NCI-H2107 treated with DMSO at 0.1 percent for 48 hours (cell line): ENCODE results near the gene ZBTB46.

Experiments
- DNase-seq: peaks from one replicate; lab custom pipeline; 2025; ENCODE audit not compliant: unreplicated experiment; lab: John Stamatoyannopoulos, UW

ZBTB46 gene

DNA sequence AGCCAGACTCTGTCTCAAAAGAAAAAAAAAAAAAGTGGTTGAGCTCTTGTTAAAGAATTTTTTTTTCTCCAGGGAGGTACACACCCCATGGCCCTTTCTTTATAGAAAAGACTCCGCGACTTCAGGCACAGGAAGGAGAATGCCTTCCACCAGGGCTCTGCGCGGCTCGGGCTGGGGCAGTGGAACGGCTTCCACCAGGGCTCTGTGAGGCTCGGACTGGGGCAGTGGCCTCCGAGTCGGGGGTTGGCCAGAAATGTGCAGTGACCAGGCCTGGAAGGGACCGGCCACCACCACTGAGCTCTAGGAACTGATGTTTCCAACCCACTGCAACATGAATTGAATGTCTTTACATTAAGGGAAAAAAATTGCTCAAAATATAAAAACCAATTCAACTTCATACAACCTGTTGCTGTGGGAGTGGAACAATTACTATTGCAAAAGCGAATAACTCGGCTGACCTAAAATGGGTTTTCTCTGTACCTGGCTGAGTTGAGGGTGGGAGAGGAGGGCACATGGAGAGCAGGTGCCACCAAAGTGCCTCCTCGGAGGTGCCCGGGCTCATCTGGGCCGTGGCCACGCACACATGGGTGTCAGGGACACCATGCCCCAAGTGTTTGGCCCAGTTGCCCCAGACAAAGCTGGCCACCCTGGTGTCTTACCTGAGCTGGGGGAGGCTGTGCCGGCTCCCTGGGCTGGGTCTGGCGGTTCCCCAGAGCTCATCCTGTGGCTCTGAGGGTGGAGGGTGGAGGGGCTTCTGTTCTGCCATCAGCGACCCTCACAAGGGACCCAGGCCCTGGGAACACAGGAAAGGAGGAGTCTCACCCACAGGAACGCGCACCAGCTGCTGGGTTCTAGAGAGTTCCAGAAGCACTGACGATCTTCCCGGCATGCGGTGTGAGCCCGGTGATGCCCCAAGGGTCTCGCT lies 62.2 kb downstream of the ZBTB46 start:
- no peak for DNase-seq

DNA sequence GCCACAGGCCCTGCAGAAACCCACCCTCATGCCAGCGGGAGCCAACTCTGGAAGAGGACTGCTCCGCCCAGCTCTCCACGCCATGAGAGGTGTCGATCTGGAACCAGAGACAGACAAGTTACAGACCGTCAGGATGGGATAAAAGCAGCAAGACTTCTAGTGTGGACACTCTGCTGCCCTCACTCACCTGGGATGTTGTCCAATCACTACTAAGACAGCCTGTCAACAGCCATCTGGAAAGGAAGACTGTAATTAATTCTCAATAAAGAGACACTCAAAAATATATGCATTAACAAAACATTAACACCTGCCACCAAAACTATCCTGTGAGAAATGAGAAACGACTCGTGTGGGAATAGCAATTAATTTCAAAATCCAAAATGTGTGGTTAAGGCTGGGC lies 63.2 kb downstream of the ZBTB46 start:
- DNase-seq: no peak

- DNase-seq: no peak
Observed at GRCh38 chr20:63767456-63767855, 63.6 kb downstream of the ZBTB46 start.

GRCh38 chr20:63766695-63767426 lies 64.2 kb downstream of the ZBTB46 start:
- DNase-seq: no peak

GRCh38 chr20:63765902-63766301 lies 65.2 kb downstream of the ZBTB46 start:
- no peak for DNase-seq

GRCh38 chr20:63765082-63765873 lies 65.8 kb downstream of the ZBTB46 start:
- DNase-seq: no peak

DNA sequence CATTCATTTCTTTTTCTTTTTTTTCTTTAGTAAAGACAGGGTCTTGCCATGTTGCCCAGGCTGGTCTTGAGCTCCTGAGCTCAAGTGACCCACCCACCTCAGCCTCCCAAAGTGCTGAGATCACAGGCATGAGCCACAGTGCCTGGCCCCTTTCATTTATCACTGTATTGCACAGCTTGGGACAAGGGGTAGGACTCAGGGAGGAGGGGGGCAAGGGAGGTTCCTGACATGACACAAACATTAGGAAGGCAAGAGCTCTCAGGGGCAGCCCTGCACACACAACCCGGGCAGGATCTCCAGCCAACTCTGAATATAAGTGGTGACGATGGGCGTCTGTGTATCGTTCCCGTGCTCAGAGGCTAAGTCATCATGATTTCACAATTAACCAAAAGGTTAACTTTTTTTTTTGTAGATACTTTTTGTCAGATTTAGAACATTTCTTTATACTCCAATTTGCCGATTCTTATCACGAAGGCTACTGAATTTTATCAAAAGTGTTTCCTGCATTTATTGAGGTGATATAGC lies 71.6 kb downstream of the ZBTB46 start:
- DNase-seq: no peak

- DNase-seq: no peak
Observed at GRCh38 chr20:63758152-63758551, 72.9 kb downstream of the ZBTB46 start.

DNA sequence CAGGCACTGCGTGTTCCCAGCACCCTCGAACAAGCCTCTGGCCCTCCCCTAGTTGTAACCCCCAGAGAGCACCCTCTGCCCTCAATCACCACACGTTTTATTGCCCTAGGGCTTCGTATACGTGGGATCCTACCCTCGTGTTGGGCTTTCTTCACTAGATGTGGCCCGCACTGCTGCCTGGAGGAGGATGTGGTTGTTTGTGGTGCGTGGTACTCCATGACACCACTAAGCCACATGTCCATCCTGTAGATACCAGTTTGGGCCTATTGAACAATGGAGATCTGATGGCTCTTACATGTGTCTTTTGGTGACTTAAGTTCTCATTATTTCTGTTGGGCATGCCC lies 74.4 kb downstream of the ZBTB46 start:
- no peak for DNase-seq

DNA sequence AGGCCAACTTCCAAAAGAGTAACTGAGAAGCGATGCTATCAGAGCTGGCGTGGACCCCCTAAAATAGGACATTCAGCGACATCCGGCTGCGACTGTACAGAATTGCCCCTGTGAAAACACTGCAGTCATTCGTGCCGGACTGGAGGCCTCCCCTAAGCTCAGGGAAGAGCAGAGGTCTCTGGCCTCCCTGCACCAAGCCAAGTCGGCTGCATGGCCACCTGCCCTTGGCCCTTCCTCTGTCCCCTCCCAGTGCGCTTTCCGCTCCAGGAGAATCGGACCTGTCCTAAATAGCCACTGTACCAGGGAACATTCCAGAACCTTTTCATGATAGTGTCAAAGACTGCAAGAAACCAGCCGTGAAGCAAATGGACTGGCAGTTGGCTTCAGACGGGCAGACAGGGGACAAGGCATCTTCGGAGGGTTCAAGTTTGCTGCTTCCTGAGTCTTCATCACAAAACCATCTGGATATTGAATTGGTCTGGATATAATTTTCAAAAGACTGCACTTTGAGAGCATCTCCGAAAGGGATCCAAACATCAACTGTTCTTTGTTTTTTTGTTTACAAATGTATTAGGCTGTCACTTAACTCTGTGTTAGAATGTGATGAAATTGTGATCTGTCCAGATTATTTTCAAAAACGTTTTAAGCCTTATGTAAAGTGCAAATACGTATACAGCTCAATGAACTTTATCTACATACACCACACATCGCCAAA lies 75.0 kb downstream of the ZBTB46 start:
- no peak for DNase-seq

DNA sequence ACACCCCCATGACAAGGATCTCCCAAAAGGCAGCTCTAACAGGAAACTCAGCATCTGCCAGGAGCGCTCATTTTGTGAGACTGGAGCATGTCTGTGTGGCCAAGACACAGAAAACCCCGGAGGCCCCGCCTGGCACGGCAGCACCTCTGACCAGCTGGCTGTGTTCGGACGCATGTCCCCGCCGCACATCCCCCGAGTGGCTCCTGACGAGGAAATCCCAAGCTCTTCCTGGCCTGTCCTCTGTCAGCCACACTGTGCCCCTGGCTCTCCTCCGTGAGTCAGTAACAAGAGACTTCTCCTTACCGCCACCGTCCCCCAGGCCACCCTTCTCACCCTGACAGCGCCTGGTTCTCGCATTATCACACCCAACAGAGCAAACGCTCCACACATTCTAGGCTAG lies 77.1 kb downstream of the ZBTB46 start:
- no peak for DNase-seq

DNA sequence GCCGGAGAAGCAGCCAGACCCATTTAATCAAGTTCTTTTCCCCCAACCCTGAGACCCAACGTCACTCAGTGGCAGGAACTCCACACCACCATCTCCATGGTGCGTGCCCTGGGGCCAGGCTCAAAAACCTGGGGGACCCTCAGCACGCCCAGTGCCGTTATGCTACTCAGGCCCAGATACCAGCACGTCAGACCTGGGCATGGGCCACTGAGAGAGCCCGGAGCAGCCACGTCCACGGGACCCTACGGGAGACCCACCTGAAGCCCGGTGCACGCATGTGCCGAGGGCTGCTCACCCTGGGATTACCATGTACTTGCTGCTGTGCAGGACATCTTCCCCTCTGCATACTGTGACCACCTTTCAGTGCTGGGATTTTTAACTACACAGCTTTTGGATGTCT lies 77.7 kb downstream of the ZBTB46 start:
- no peak for DNase-seq

- DNase-seq: no peak
Observed at GRCh38 chr20:63752411-63753101, 78.5 kb downstream of the ZBTB46 start.

DNA sequence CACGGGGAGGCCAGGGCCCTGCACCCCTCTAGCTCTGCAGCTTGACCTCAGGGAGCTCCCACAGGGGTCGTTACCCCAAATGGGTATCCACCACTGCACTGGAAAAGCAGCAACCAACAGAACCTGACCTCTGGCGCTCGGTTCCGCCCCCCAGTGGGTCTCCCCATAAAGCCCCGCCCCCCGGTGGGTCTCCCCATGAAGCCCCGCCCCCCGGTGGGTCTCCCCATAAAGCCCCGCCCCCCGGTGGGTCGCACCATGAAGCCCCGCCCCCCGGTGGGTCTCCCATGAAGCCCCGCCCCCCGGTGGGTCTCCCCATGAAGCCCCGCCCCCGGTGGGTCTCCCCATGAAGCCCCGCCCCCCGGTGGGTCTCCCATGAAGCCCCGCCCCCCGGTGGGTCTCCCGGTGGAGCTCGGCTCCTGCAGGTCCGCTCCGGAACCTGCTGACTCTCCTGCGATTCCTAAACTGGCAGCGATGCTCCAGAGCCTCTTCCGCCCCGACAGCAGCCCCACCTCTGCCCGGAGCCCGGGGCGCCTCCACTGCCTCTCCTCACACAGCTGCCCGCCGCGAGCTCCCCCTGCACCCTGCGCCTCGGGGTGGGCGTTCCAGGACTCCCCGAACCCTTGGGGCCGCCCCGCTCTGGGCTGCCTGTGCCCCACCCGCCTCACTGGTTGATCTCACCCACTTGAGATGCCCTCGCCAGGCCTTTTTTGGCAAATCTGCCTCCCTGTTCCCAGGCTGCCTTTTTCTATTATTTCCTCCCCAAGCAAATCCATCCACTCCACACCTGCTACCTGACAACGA lies 79.4 kb downstream of the ZBTB46 start:
- DNase-seq: no peak

DNA sequence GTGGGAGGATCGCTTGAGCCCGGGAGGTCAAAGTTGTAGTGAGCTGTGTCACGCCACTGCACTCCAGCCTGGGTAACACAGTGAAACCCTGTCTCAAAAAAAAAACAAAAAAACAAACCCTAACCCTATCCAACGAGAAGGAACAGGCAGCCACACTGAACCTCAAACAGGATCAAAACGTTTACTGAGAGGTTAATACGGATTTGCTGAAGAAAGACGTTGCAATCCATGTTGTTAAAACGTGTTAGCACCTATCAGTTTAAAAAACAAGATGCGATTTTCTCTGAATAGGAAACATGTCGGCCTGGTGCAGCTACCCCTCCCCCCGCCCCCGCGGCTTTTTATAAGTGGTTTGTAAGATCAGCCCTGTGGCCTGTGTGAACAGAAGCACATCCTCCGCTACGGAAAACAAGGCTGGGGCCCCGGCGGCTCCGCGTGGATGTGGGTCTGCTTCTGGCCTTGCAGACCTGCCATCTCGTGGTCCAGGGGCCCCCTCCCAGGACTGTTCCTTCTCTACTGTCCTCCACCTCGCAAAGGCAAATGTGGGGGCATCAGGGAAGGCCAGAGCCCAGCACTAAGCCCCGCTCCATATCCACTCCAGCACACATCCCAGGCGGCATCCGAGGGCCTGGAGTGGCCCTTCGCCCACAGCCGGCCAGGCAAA lies 80.1 kb downstream of the ZBTB46 start:
- DNase-seq: peak; percentile 31

- DNase-seq: no peak
Observed at GRCh38 chr20:63749597-63750508, 81.2 kb downstream of the ZBTB46 start.

GRCh38 chr20:63748934-63749270 lies 82.2 kb downstream of the ZBTB46 start:
- DNase-seq: no peak
